Skeletal muscle cell (primary cell): ENCODE data around the gene AVEN.
"Not testable (repeated sequence)": the region's sequence is repeated elsewhere in the genome, so short reads cannot be mapped to it uniquely, and the experiment has no call there.

ENCODE experiments used
- DNase-seq: peaks from one replicate; pipeline ENCODE4 v3.0.0-alpha.2; 2010; ENCODE audit warnings: low read depth
- H3K4me3 ChIP-seq: 2 replicates; pipeline ENCODE4 v1.5.1; 2011; ENCODE audit warnings: low read depth, mild to moderate bottlenecking, control low read depth, low read length, moderate library complexity

AVEN gene

GRCh38 chr15:34038871-34039789 lies at the start of gene AVEN:
Gene AVEN, minus strand, starts transcription at chr15:34039204. Its CDS starts 158 bp downstream, at chr15:34039046.
- no peak for DNase-seq
- peak within 1 kb of the TSS; percentile 78 for H3K4me3 ChIP-seq

- no peak for DNase-seq
- H3K4me3 ChIP-seq: no peak overlapping the region
Measured at GRCh38 chr15:34085746-34086145, 46.7 kb upstream of the AVEN start.

- no peak overlapping the region for H3K4me3 ChIP-seq
- DNase-seq: no peak
Measured at GRCh38 chr15:34084086-34084485, 45.1 kb upstream of the AVEN start.

- no peak for DNase-seq
- H3K4me3 ChIP-seq: no peak overlapping the region
Measured at GRCh38 chr15:34079904-34080303, 40.9 kb upstream of the AVEN start.

- no peak overlapping the region for H3K4me3 ChIP-seq
- no peak for DNase-seq
Measured at GRCh38 chr15:34078900-34079299, 39.9 kb upstream of the AVEN start.

GRCh38 chr15:34076785-34077184 lies 37.8 kb upstream of the AVEN start:
- no peak overlapping the region for H3K4me3 ChIP-seq
- DNase-seq: no peak

- no peak for DNase-seq
- no peak overlapping the region for H3K4me3 ChIP-seq
Measured at GRCh38 chr15:34070003-34070402, 31.0 kb upstream of the AVEN start.

- no peak overlapping the region for H3K4me3 ChIP-seq
- no peak for DNase-seq
Measured at GRCh38 chr15:34065941-34066340, 26.9 kb upstream of the AVEN start.

- DNase-seq: no peak
- no peak overlapping the region for H3K4me3 ChIP-seq
Measured at GRCh38 chr15:34065261-34065660, 26.3 kb upstream of the AVEN start.

GRCh38 chr15:34064438-34064837 lies 25.4 kb upstream of the AVEN start:
- DNase-seq: no peak
- H3K4me3 ChIP-seq: no peak overlapping the region

GRCh38 chr15:34059946-34060345 lies 20.9 kb upstream of the AVEN start:
- no peak overlapping the region for H3K4me3 ChIP-seq
- DNase-seq: no peak

GRCh38 chr15:34059476-34059875 lies 20.5 kb upstream of the AVEN start:
- H3K4me3 ChIP-seq: no peak overlapping the region
- DNase-seq: no peak

- no peak overlapping the region for H3K4me3 ChIP-seq
- no peak for DNase-seq
Measured at GRCh38 chr15:34056911-34057310, 17.9 kb upstream of the AVEN start.

GRCh38 chr15:34055868-34056595 lies 17.0 kb upstream of the AVEN start:
- DNase-seq: no peak
- no peak overlapping the region for H3K4me3 ChIP-seq

GRCh38 chr15:34054081-34054707 lies 15.2 kb upstream of the AVEN start:
- DNase-seq: no peak
- H3K4me3 ChIP-seq: no peak overlapping the region

GRCh38 chr15:34050385-34050784 lies 11.4 kb upstream of the AVEN start:
- not testable (repeated sequence) for H3K4me3 ChIP-seq, DNase-seq

- DNase-seq: peak; percentile 58
- H3K4me3 ChIP-seq: no peak overlapping the region
Measured at GRCh38 chr15:34049112-34049511, 10.1 kb upstream of the AVEN start.

GRCh38 chr15:34047893-34048775 lies 9.1 kb upstream of the AVEN start:
- H3K4me3 ChIP-seq: no peak overlapping the region
- peak; percentile 66 for DNase-seq

- no peak for DNase-seq
- H3K4me3 ChIP-seq: no peak overlapping the region
Measured at GRCh38 chr15:34046471-34047145, 7.6 kb upstream of the AVEN start.
